HK-2 (cell line): ENCODE results near the gene KCNE1.
A peak's percentile ranks its signal among the peaks of the same experiment; 100 is the strongest.
"Not testable (repeated sequence)": the region's sequence is repeated elsewhere in the genome, so short reads cannot be mapped to it uniquely, and the experiment has no call there.

Experiments used
- DNase-seq: peaks from one replicate; pipeline ENCODE4 v3.0.0-alpha.2; 2018; ENCODE audit not compliant: unreplicated experiment

KCNE1 gene

DNA sequence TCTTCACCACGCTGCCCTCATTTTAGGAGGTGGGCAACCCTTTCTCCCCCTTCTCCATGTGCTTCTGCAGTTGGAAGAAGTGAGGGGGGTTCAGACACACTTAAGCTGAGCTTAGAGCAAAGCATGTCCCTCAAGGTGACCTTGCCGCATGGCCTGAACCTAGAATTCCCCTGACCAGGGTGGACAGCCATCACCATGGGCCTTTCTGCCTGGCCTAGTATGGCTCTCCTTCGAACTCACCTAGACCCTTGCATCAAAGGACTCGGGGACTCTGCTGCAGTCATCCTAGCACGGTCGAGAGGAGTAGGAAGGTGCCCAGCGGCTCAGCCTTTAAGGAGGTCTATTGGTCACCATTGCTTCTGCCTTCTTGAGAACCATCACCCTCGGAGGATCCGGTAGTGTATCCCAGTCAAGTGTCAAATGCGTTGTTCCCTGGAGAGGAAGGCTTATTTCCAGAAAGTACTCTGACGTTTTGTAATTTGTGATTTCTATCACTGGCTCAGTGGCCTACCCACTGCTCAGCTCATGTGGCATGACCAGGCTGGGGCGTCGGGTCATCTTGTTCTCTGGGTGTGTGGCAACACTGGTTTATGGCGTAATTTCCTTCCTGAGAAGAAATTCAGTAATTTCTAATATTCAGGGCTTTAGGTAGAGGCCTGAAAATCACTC lies at the start of gene KCNE1:
Gene KCNE1 (minus strand): TSS at position 424 of the 669 bp plus-strand sequence. CDS start 62,576 bp downstream, outside the sequence.
- DNase-seq: no peak

GRCh38 chr21:34561806-34562205 lies 49.8 kb upstream of the KCNE1 start:
- no peak for DNase-seq

GRCh38 chr21:34560609-34561008 lies 48.6 kb upstream of the KCNE1 start:
- no peak for DNase-seq

DNA sequence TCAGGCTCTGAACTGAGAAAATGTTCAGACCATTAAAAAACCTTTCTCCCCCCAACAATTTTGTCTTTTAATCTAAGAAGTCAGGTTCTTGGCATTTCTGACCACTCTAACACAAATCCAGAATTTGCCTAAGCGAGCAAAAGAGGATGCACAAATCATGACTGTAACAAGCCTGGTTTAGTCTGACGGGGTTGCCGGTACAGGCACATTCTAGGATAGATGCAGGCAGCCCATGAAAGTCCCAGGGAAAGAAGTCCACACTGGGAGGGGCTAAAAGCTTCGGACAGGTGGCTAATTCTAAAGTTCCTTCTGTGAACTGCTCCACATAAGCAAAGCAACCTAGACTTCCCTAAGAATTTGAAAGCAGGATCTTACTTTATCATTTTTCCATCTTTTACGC lies 48.0 kb upstream of the KCNE1 start:
- no peak for DNase-seq

DNA sequence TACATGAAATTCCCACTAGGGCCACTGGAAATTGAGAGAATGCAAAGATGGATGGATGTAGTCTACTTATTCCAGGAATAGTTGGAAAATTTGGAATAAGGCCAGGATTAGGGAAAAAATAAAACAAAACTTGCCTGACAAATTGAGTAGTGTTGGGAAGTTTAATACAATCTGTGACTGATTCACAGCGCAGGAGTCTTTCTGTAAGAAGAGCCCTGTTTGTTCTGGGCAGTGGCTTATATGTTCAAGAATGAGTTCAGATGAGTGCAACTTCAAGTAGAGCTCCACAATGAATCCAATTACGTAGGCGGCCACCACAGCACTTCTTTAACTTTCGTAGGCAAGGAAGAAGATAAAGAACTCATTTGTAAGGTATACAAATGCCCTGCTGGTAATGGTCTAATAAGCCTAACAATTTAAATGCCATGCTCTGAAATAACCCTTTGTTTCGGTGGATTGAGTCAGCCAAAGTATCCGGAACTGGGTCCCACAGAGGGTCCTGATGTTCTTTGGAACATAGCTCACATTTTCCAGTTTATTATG lies 47.1 kb upstream of the KCNE1 start:
- DNase-seq: no peak

DNA sequence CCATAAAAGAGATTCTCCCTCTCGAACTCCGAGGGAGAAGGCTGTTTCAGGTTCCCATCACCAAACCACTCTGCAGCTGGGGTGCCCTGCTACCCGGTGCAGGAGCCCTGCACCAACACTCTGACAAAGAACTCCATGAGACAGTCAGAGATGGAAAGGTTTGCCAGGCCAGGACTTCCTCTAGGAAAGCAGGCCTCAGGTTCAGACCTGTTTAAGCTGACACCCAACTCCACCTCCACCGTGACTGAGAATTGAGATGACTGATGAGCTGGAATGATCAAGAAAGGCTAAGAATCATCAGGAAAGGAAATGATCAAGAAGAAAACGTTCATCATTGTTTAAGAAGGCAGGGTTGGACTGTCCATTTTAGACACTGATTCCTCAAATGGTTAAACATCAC lies 46.2 kb upstream of the KCNE1 start:
- DNase-seq: no peak

- DNase-seq: no peak
Measured at GRCh38 chr21:34557261-34557660, 45.3 kb upstream of the KCNE1 start.

DNA sequence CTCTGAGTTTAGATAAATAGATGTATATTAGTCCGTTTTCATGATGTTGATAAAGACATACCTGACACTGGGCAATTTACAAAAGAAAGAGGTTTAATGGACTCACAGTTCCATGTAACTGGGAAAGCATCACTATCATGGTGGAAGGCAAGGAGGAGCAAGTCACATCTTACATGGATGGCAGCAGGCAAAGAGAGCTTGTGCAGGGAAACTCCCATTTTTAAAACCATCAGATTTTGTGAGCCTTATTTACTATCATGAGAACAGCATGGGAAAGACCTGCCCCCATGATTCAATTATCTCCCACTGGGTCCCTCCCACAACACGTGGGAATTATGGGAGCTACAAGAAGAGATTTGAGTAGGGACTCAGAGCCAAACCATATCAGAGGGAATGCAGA lies 42.7 kb upstream of the KCNE1 start:
- not testable (repeated sequence) for DNase-seq

DNA sequence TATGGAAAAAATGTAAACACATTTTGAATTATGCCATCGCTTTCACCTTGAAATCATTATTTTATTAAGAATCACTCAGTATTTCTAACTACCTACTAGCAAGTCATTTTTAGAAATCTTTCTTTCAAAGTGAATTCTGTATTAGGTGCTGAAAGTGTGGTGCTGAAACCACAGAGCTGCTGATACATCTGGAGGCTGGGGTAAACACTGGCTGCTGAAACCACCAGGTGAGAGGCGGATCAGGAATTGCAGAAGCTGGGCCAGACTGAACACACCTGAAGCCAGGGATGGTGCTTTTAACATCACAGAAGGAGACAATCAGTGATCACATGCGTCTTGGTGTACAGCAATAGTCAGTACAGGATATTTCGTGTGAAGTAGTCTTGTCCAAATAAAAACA lies 42.2 kb upstream of the KCNE1 start:
- no peak for DNase-seq

GRCh38 chr21:34553151-34553952 lies 41.3 kb upstream of the KCNE1 start:
- no peak for DNase-seq

DNA sequence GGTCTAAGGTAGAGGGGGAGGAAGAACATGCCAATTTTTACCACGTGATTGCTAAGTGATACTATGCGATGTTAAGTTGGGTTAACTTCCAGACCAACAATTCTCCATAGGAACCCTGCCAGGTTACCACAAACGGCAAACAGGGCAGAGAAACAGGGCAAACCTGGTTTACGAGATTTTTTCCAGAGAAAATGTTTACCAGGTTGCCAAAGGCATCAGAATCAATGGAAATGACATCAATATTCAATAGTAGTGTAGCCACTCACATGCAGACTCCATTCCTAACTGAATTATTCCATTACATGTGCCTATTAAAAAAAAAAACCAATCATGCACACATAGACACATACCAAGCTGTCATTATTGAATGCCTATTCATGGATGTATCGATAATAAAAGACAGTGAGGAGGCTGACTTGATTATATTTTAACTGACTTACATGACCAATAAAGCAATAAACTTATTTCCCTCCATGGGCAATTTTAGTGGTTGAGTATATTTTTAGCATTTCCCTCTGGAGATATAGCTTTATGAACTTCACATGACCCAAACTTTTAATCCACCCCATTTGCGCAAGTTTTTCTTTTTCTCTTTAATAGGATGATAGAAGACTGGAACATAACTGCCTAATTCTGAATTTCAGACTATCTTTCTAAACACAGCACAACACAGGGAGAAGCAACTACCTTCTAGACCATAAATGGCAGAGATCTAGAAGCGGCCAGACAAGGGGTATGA lies 40.5 kb upstream of the KCNE1 start:
- DNase-seq: no peak

- DNase-seq: no peak
Measured at GRCh38 chr21:34550182-34550799, 38.3 kb upstream of the KCNE1 start.

DNA sequence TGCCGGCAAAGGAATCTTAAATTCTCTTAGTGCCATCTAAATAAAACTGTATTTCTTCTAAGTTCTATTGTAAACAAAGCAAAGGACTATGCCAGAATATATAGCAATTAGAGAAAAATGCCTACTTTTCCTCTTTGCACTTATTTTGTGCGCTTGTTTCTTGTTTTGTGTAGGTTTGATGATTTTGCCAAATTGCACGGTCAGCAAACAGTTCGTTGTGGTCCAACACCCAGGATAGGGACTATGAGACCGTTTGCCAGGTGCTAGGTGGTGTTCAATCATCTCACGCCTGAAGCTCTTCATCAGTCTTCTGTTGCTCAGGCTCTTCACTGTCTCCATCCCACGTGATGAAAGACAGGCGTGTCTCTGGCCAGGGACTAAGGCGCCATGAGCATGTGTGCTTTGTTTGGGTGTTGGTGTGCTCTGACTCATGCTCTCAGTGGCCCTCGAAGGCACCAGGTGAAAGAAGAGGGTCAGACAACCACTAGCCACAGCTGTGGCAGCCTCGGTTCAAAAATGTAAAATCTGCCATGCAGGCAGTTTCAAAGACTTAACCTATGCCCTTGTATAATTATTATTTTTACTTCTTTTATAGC lies 36.9 kb upstream of the KCNE1 start:
- DNase-seq: no peak

GRCh38 chr21:34546542-34546941 lies 34.5 kb upstream of the KCNE1 start:
- no peak for DNase-seq

- DNase-seq: peak; percentile 20
Measured at GRCh38 chr21:34545079-34545884, 33.3 kb upstream of the KCNE1 start.

- DNase-seq: no peak
Measured at GRCh38 chr21:34544032-34544496, 32.1 kb upstream of the KCNE1 start.

DNA sequence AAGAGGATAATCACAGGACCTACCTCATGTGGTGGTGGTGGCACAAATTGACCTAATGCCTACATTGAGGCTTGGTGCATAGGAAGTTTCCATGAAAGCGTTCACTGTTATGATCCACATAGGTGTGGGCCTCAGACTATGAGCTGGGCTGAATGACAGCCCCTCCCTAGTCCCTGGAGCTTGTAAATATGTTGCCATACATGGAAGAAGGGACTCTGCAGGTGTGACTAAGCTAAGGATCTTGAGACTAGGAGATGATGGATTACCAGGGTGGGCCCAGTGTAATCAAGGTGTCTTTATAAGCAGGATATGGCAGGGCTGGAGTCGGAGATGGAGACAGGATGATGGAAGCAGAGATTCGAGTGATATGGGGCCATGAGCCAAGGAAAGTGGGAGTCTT lies 31.0 kb upstream of the KCNE1 start:
- DNase-seq: no peak

GRCh38 chr21:34540206-34540605 lies 28.2 kb upstream of the KCNE1 start:
- no peak for DNase-seq

DNA sequence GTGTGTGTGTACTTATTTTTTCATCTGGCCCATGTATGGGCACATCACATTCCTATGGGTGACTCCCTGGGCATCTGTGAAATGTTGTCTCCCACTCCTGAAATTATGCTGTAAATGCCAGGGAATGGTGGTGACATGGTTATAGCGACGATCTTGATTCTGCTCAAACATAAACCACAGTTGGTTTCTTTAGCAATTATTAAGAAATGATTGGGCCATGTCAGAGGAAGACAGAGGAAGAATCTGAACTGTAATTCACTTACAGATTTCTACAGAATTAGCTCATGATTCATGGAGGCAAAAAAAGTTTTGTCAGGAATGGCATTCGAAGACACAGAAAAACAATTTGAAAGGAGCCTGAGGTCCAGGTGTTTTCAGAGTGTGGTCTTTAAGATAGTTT lies 25.8 kb upstream of the KCNE1 start:
- no peak for DNase-seq

DNA sequence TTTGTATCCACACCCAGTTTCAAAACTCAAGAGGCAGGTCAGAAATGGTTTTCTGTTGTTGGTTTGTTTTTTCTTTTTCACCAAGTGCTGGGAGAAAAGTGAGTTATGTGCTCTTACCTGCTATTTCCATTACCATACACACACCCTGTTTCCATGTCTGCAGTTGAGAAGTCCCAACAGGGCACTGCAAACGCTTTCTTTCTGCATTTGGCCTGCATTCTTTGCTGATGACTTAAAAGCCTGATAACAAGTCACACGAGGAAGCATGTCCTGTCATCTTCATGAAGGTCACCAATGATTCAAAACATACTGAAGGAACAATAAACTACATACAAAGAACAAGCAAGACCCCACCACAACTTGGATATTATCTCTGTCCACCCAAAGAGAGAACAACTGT lies 24.8 kb upstream of the KCNE1 start:
- no peak for DNase-seq

DNA sequence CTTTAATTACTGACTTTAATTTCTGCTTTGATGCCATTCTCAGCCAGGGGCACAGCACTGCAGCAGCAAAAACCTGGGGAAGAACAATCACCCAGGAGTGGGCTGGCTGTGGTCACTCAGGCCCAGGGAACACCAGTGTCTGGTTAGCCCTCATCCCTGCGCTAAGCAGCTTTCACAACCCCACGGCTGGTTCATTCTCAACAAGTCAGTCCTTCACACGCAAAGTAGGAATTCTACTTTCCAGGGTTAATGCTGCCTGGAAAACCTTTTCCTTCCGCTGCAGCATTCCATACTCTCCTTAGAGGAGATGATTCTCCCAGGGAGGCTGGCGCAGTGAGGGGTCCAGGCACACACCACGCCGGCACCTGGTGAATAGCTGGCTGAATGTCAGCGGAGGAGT lies 24.3 kb upstream of the KCNE1 start:
- DNase-seq: no peak
